Measurements from ENCODE around the gene LIN54.

- TF ChIP-seq POLR2AphosphoS5 (IDR thresholded peaks at IDR 0.05; ENCODE audit: low read depth, low read length) (peak; percentile 92), TAF1 (IDR thresholded peaks at IDR 0.05; ENCODE audit: low read depth, low read length) (no peak; the same call in none of the 2 replicates)
Observed at GRCh38 chr4:82890901-82891706, 119.5 kb downstream of the LIN54 start, which contains the start of gene SEC31A.

All from GM12891 (cell line).